ENCODE results near the gene RAB13. TPM values are rescaled to one million over a fixed set of nuclear protein-coding genes. Genes with fewer than 3 reads are reported as not detected.

RAB13 gene
- total and polyA plus RNA-seq, 2 of the 8 experiments (the other 6 are each of a cell fraction or from before 2014, with no cell fraction given), result 70.5 to 157 TPM

DNA sequence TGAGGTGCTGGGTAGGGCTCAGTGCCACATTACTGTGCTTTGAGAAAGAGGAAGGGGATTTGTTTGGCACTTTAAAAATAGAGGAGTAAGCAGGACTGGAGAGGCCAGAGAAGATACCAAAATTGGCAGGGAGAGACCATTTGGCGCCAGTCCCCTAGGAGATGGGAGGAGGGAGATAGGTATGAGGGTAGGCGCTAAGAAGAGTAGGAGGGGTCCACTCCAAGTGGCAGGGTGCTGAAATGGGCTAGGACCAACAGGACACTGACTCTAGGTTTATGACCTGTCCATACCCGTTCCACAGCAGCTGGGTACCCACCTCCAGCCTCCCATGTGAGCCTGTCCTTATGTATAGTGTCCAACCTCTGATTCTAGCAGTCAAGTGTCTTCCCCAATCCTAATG, 26.7 kb downstream of the RAB13 start:
- Histone ChIP-seq H4K5ac (ENCODE audit: insufficient read length, low read depth, low read length) (no peak overlapping the region), H2BK15ac (ENCODE audit: low read length) (no peak overlapping the region), H3K27ac (ENCODE audit: low read depth, low read length) (0 out of 2 replicates have a peak overlapping the region, but pooled peaks have one; percentile 3), H3K79me2 (ENCODE audit: control insufficient read depth in 1 of 2, insufficient read depth in 2 of 2, low read length in 2 of 2) (peaks cover 36 to 61% of the 10 kb centered on the region in 2 experiments), H3K56ac (replicated peaks; ENCODE audit: insufficient read length, low read depth, low read length) (no peak overlapping the region), H3K18ac (ENCODE audit: extremely low read depth, low read length) (no peak overlapping the region), H4K20me1 (replicated peaks in 1 of 2; ENCODE audit: control insufficient read depth in 1 of 2, insufficient read depth in 2 of 2, low read length in 2 of 2) (peaks cover 9 to 10% of the 10 kb centered on the region in 2 experiments), H3K9ac (replicated peaks in 1 of 4; ENCODE audit: extremely low read depth in 1 of 4, low read depth in 3 of 4, low read length in 3 of 4) (no peak overlapping the region), H3K36me3 (ENCODE audit: control insufficient read depth in 2 of 4, insufficient read depth in 4 of 4, low read length in 3 of 4) (peaks cover 11 to 26% (median 19%) of the 10 kb centered on the region in 4 experiments), H2BK12ac (ENCODE audit: low read depth, low read length) (no peak overlapping the region), H4K91ac (replicated peaks; ENCODE audit: insufficient read length, low read length) (no peak overlapping the region), H2AK5ac (ENCODE audit: low read depth, low read length) (no peak overlapping the region), H3K9me3 (ENCODE audit: insufficient read depth in 2 of 2, low read depth in 1 of 2, low read length in 1 of 2) (no peaks in the 10 kb centered on the region), H3K23ac (ENCODE audit: insufficient read length) (no peak overlapping the region), H3K23me2 (ENCODE audit: low read depth, low read length) (peaks cover 28% of the 10 kb centered on the region), H2BK20ac (ENCODE audit: low read length) (no peak overlapping the region), H2AFZ (ENCODE audit: low read length) (no peak overlapping the region), H3K4me1 (replicated peaks in 1 of 4; ENCODE audit: control insufficient read depth in 3 of 4, insufficient read depth in 4 of 4, low read length in 3 of 4) (peaks cover 6 to 20% (median 12%) of the 10 kb centered on the region in 4 experiments), H3K4me3 (ENCODE audit: extremely low read depth in 1 of 4, insufficient read depth in 2 of 4, low read depth in 3 of 4, low read length in 4 of 4) (no peak overlapping the region), H3K14ac (ENCODE audit: insufficient read length) (no peak overlapping the region), H3K79me1 (ENCODE audit: low read depth, low read length) (peaks cover 24% of the 10 kb centered on the region), H3K4me2 (ENCODE audit: insufficient read depth in 1 of 2, low read depth in 2 of 2, low read length in 2 of 2) (peak overlapping the region in 1 of 2 experiments; percentile 89; a peak in 1 of 4 replicates), H4K8ac (ENCODE audit: extremely low read depth, insufficient read depth, low read length) (no peak overlapping the region), H2BK120ac (replicated peaks; ENCODE audit: low read depth, low read length) (no peak overlapping the region), H2BK5ac (ENCODE audit: low read depth, low read length) (0 out of 2 replicates have a peak overlapping the region, but pooled peaks have one; percentile 29), H3K27me3 (replicated peaks in 1 of 4; ENCODE audit: control insufficient read depth in 3 of 4, extremely low read depth in 1 of 4, insufficient read depth in 3 of 4, low read length in 3 of 4) (no peaks in the 10 kb centered on the region), H3K4ac (replicated peaks; ENCODE audit: insufficient read length, low read depth, low read length) (no peak overlapping the region)
- CTCF ChIA-PET (ENCODE audit: partially characterized antibody), result interaction anchor here (0.5 to 1.5 kb wide), 3 partner anchors 15 to 185 kb away, joined by 3 read pairs; no protein-coding TSS in a partner anchor
- no peak for DNase-seq (ENCODE audit: low read depth in 1 of 2, low spot score in 2 of 2)
- TF ChIP-seq ATF2 (IDR thresholded peaks at IDR 0.05; ENCODE audit: low read length), result no peak
- no peak for TF ChIP-seq POLR2A (IDR thresholded peaks at IDR 0.05; ENCODE audit: control extremely low read depth in 1 of 2, low read depth in 2 of 2, low read length in 2 of 2)
- TF ChIP-seq GTF2F1 (IDR thresholded peaks at IDR 0.05; ENCODE audit: borderline replicate concordance, low read depth, low read length), result no peak
- no peak for TF ChIP-seq JUND (IDR thresholded peaks at IDR 0.05; ENCODE audit: low read length)
- TF ChIP-seq RBBP5 (IDR thresholded peaks at IDR 0.05; ENCODE audit: borderline replicate concordance, low read depth, low read length), result no peak
- TF ChIP-seq NRF1 (IDR thresholded peaks at IDR 0.05; ENCODE audit: low read depth, low read length), result no peak
- TF ChIP-seq POLR2AphosphoS5 (IDR thresholded peaks at IDR 0.05; ENCODE audit: low read depth, low read length), result peak; percentile 56
- no peak for TF ChIP-seq RAD21 (IDR thresholded peaks at IDR 0.05 in 1 of 2, conservative IDR thresholded peaks at IDR 0.05 in 1 of 2; ENCODE audit: low read depth in 2 of 2, low read length in 2 of 2)
- TF ChIP-seq CREB1 (IDR thresholded peaks at IDR 0.05), result no peak
- no peak for TF ChIP-seq TAF1 (IDR thresholded peaks at IDR 0.05; ENCODE audit: low read depth, low read length)
- no peak for TF ChIP-seq CBX8 (IDR thresholded peaks at IDR 0.05; ENCODE audit: borderline replicate concordance, low read depth, low read length)
- TF ChIP-seq SIX5 (IDR thresholded peaks at IDR 0.05; ENCODE audit: low read depth, low read length), result 0 out of 2 replicates have a peak, but pooled peaks have one; percentile 12
- no peak for TF ChIP-seq TCF12 (IDR thresholded peaks at IDR 0.05; ENCODE audit: low read depth, low read length)
- 82% methylated on average over 3 of the region's 3 CpGs; no CpG with 5 or more reads in 1 of the 2 experiments for WGBS, 2 experiments (ENCODE audit: extremely low coverage in 1 of 2, insufficient coverage in 1 of 2, insufficient read length in 1 of 2, insufficient replicate concordance in 2 of 2, low coverage in 1 of 2, low lambda C conversion rate in 2 of 2, missing lambda C conversion rate in 1 of 2)
- POLR2A ChIA-PET (ENCODE audit: partially characterized antibody), result interaction anchor here (1.0 to 15.7 kb wide), 6 partner anchors 13 to 325 kb away, joined by 6 to 454 read pairs (median 42); partner anchors contain the start of genes CHTOP, CREB3L4, DENND4B and JTB
- FAIRE-seq, result no peak

Data from H1 (cell line).